ENCODE measurements around the gene RASGRP4.

The RASGRP4 gene

DNA sequence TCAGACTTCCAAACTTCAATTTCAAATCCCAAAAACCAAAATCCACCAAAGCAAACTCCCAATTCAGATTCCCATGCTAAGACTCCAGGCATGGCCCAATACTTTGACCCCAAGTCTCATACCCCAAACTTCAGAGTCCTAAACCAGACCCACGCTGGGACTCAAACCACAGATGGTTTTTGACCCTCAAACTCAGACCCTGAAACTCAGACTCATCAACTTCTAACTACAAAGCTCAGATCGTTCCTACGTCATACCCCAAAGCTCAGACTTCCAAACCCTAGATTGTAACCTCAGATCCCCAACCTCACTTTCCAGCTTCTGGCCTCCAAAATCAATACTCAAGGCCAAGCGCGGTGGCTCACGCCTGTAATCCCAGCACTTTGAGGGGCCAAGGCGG lies 19.3 kb upstream of the RASGRP4 start (continued):
- TF ChIP-seq, protein P1, sequence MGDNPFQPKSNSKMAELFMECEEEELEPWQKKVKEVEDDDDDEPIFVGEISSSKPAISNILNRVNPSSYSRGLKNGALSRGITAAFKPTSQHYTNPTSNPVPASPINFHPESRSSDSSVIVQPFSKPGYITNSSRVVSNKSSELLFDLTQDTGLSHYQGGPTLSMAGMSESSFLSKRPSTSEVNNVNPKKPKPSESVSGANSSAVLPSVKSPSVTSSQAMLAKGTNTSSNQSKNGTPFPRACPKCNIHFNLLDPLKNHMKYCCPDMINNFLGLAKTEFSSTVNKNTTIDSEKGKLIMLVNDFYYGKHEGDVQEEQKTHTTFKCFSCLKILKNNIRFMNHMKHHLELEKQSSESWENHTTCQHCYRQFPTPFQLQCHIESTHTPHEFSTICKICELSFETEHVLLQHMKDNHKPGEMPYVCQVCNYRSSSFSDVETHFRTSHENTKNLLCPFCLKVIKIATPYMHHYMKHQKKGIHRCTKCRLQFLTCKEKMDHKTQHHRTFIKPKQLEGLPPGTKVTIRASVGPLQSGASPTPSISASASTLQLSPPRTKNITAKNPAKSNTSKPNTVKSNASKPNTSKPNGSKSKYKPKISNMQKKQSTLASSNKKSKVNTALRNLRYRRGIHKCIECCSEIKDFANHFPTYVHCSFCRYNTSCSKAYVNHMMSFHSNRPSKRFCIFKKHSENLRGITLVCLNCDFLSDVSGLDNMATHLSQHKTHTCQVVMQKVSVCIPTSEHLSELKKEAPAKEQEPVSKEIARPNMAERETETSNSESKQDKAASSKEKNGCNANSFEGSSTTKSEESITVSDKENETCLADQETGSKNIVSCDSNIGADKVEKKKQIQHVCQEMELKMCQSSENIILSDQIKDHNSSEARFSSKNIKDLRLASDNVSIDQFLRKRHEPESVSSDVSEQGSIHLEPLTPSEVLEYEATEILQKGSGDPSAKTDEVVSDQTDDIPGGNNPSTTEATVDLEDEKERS (tag by site-specific recombination; IDR thresholded peaks at IDR 0.05): no peak
- TF ChIP-seq ZNF114 (tag by site-specific recombination; IDR thresholded peaks at IDR 0.05): no peak
- no peak for TF ChIP-seq ZNF621 (tag by site-specific recombination; IDR thresholded peaks at IDR 0.05)
- TF ChIP-seq ZFP3 (tag by site-specific recombination; IDR thresholded peaks at IDR 0.05; ENCODE audit: low read depth): no peak
- no peak for TF ChIP-seq KLF7 (tag by site-specific recombination; IDR thresholded peaks at IDR 0.05; ENCODE audit: borderline replicate concordance)
- TF ChIP-seq GLI4 (tag by site-specific recombination; IDR thresholded peaks at IDR 0.05): no peak
- TF ChIP-seq ZNF610 (tag by site-specific recombination; IDR thresholded peaks at IDR 0.05; ENCODE audit: borderline replicate concordance): no peak

GRCh38 chr19:38444026-38444425 lies 18.0 kb upstream of the RASGRP4 start:
- CTCF ChIA-PET: interaction anchor here (0.6 kb wide), 1 partner anchor 1115 kb away, joined by 4 read pairs; no protein-coding TSS in a partner anchor
- H3K36me3 ChIP-seq (ENCODE audit: control insufficient read depth in 2 of 2, insufficient read depth in 1 of 2, low read length in 2 of 2): no peaks in the 10 kb centered on the region
- POLR2A ChIA-PET: interaction anchor here (0.6 kb wide), 1 partner anchor 27 kb away, joined by 5 read pairs; no protein-coding TSS in a partner anchor

More at GRCh38 chr19:38444026-38444425, 18.0 kb upstream of the RASGRP4 start:
- Histone ChIP-seq H3K4me3 (ENCODE audit: low read depth, low read length) (no peak overlapping the region), H3K9me3 (ENCODE audit: control insufficient read depth, insufficient read depth, low read depth, low read length) (no peaks in the 10 kb centered on the region), H3K4me1 (ENCODE audit: control insufficient read depth, insufficient read depth, low read length) (no peaks in the 10 kb centered on the region), H3K27ac (ENCODE audit: extremely low read depth, low read depth, low read length) (no peak overlapping the region)
- TF ChIP-seq ZBTB8A (tag by site-specific recombination; IDR thresholded peaks at IDR 0.05): no peak
- peak; percentile 13; the same call in 1 of the 2 replicates for TF ChIP-seq GLIS2 (tag by site-specific recombination; IDR thresholded peaks at IDR 0.05)
- 0 out of 2 replicates have a peak, but pooled peaks have one; percentile 14 for TF ChIP-seq BCL11B (tag by site-specific recombination; IDR thresholded peaks at IDR 0.05; ENCODE audit: low read depth)
- peak; percentile 42; the same call in 1 of the 2 replicates for TF ChIP-seq PRDM10 (tag by site-specific recombination; IDR thresholded peaks at IDR 0.05)
- TF ChIP-seq ZNF76 (tag by site-specific recombination; IDR thresholded peaks at IDR 0.05; ENCODE audit: borderline replicate concordance, low read depth): 0 out of 2 replicates have a peak, but pooled peaks have one; percentile 32
- TF ChIP-seq ATF2 (tag by site-specific recombination; IDR thresholded peaks at IDR 0.05; ENCODE audit: low read depth): peak; percentile 71
